GM23338 (cell line): ENCODE results near the gene CACNA1C. TPM values are rescaled to one million over a fixed set of nuclear protein-coding genes. Genes with fewer than 3 reads are reported as not detected.

Experiments used
- ATAC-seq: fragments of 200-7000 bp; cut with Tn5 transposase; 3 replicates; pipeline ENCODE4 v1.9.1; 2020
- DNase-seq: peaks from one replicate; pipeline ENCODE4 v3.0.0-alpha.2; 2015; ENCODE audit warnings: low spot score
- H2AFZ ChIP-seq: fragments of 200-600 bp; sonication (generic); 2 replicates; pipeline ENCODE4 v1.8.0; 2016; ENCODE audit warnings: antibody characterized with exemption, mild to moderate bottlenecking, moderate library complexity
- H3F3A ChIP-seq: fragments of 200-600 bp; sonication (generic); replicated peaks from 2 replicates; pipeline ENCODE4 v1.8.0; 2017; ENCODE audit warnings: antibody characterized with exemption, mixed run types, low read depth
- H3K27ac ChIP-seq: fragments of 200-600 bp; sonication (generic); 2 replicates; pipeline ENCODE4 v1.6.1; 2016; ENCODE audit warnings: low read depth
- H3K27me3 ChIP-seq: fragments of 200-600 bp; sonication (generic); 2 replicates; pipeline ENCODE4 v1.8.0; 2016; ENCODE audit warnings: mild to moderate bottlenecking, mixed run types, moderate library complexity; ENCODE audit not compliant: insufficient read depth
- H3K36me3 ChIP-seq: fragments of 200-600 bp; sonication (generic); 2 replicates; pipeline ENCODE4 v1.8.0; 2016; ENCODE audit warnings: mild to moderate bottlenecking; ENCODE audit not compliant: insufficient read depth
- H3K4me1 ChIP-seq: fragments of 200-600 bp; sonication (generic); 2 replicates; pipeline ENCODE4 v1.8.0; 2016; ENCODE audit warnings: mild to moderate bottlenecking, moderate library complexity; ENCODE audit not compliant: insufficient read depth
- H3K4me2 ChIP-seq: fragments of 200-600 bp; sonication (generic); 2 replicates; pipeline ENCODE4 v1.7.1; 2017; ENCODE audit warnings: mixed run types
- H3K4me3 ChIP-seq: fragments of 200-600 bp; sonication (generic); 2 replicates; pipeline ENCODE4 v1.6.1; 2016; ENCODE audit warnings: mixed run types
- H3K79me2 ChIP-seq: fragments of 200-600 bp; sonication (generic); replicated peaks from 2 replicates; pipeline ENCODE4 v1.8.0; 2017; ENCODE audit warnings: mild to moderate bottlenecking; ENCODE audit not compliant: insufficient read depth
- H3K9me2 ChIP-seq: fragments of 200-600 bp; sonication (generic); 2 replicates; pipeline ENCODE4 v1.8.0; 2017; ENCODE audit not compliant: insufficient read depth
- H4K20me1 ChIP-seq: fragments of 200-600 bp; sonication (generic); replicated peaks from 2 replicates; pipeline ENCODE4 v1.8.0; 2017; ENCODE audit warnings: mild to moderate bottlenecking; ENCODE audit not compliant: insufficient read depth
- H3K27ac Mint-ChIP-seq: 2 replicates; pipeline ENCODE4 v1.8.0; 2020; ENCODE audit warnings: inconsistent platforms, mild to moderate bottlenecking, moderate library complexity, mixed read lengths
- H3K27me3 Mint-ChIP-seq: 3 replicates; pipeline ENCODE4 v1.8.0; 2022; ENCODE audit warnings: low read depth, mild to moderate bottlenecking, moderate library complexity, mixed read lengths, inconsistent platforms; ENCODE audit not compliant: insufficient read depth, poor library complexity
- H3K36me3 Mint-ChIP-seq: 3 replicates; pipeline ENCODE4 v1.8.0; 2021; ENCODE audit warnings: low read depth, mild to moderate bottlenecking, inconsistent platforms, moderate library complexity, mixed read lengths
- H3K4me1 Mint-ChIP-seq: 3 replicates; pipeline ENCODE4 v1.8.0; 2020; ENCODE audit warnings: mild to moderate bottlenecking, inconsistent platforms, mixed read lengths
- H3K4me3 Mint-ChIP-seq: 3 replicates; pipeline ENCODE4 v1.8.0; 2021; ENCODE audit warnings: moderate library complexity, mild to moderate bottlenecking, inconsistent platforms, mixed read lengths
- H3K9me3 Mint-ChIP-seq: 3 replicates; pipeline ENCODE4 v1.8.0; 2020; ENCODE audit warnings: moderate library complexity, mild to moderate bottlenecking, inconsistent platforms, mixed read lengths
- CREB1 ChIP-seq: fragments of 250-450 bp; sonication (Bioruptor Pico); IDR thresholded peaks from 2 replicates; pipeline ENCODE4 v1.5.0; 2020; ENCODE audit warnings: low read depth, mild to moderate bottlenecking, moderate library complexity
- EZH2 ChIP-seq: fragments of 200-600 bp; sonication (generic); IDR thresholded peaks from one replicate; pipeline ENCODE4 v1.8.0; 2017; ENCODE audit warnings: antibody characterized with exemption, mild to moderate bottlenecking, low read depth; ENCODE audit not compliant: unreplicated experiment
- EZH2phosphoT487 ChIP-seq: fragments of 200-600 bp; sonication (generic); IDR thresholded peaks from one replicate; pipeline ENCODE4 v1.8.1; 2018; ENCODE audit warnings: antibody characterized with exemption; ENCODE audit not compliant: unreplicated experiment
- NANOG ChIP-seq: IDR thresholded peaks from 2 replicates; pipeline ENCODE4 v1.6.1; 2016; ENCODE audit warnings: antibody characterized with exemption, borderline replicate concordance
- POLR2AphosphoS5 ChIP-seq: IDR thresholded peaks from 2 replicates; pipeline ENCODE4 v1.6.1; 2016; ENCODE audit warnings: antibody characterized with exemption, low read depth
- STAT1 ChIP-seq: IDR thresholded peaks from one replicate; pipeline ENCODE4 v1.6.1; 2016; ENCODE audit warnings: antibody characterized with exemption; ENCODE audit not compliant: unreplicated experiment
- ZNF114 ChIP-seq: fragments of 250-450 bp; sonication (Bioruptor Pico); IDR thresholded peaks from 2 replicates; pipeline ENCODE4 v1.5.0; 2020; ENCODE audit warnings: mild to moderate bottlenecking, moderate library complexity
- polyA plus RNA-seq: library from polyadenylated mRNA; unstranded; fragments of >200 nt; fragmentation: Nextera tagmentation; extraction: Ambion mirVana; gene quantifications from 2 replicates; pipeline ENCODE4 v1.2.1, GENCODE V29; 2016
- total RNA-seq: library from RNA; depleted of rRNA; stranded (reverse); fragments of >200 nt; shearing (Covaris generic); gene quantifications from 2 replicates; pipeline ENCODE4 v1.2.3, GENCODE V29; 2014
- TF ChIP-seq, protein P1 (sequence below): fragments of 250-450 bp; sonication (Bioruptor Pico); IDR thresholded peaks from 2 replicates; pipeline ENCODE4 v1.5.0; 2020; ENCODE audit warnings: mild to moderate bottlenecking, moderate library complexity
- TF ChIP-seq, protein P2 (sequence below): IDR thresholded peaks from 2 replicates; pipeline ENCODE4 v1.6.1; 2016; ENCODE audit warnings: antibody characterized with exemption

Gene CACNA1C
- total and polyA plus RNA-seq, 2 experiments from 2014 or later, result 0.78 to 2.1 TPM

DNA sequence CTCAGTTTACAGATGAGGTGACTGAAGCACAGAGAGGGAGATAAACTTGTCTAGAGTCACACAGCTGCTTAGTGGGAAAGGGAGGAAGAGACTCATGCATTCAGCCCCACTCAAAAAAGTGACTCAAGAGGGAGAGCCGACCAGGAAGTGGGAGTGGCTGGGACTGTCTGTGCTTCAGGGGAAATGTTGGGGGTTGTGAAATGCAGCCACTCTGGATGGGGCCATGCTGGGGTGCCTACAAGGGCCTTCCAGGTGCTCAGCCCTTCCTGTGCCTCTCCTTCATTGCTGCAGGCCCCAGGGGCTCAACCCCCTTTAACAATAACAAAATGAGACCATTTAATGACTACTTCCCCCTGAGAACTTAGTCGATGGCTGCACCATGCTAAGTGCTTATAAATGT is 41.8 kb downstream of the CACNA1C start (continued):
- no peak for TF ChIP-seq ZNF114 (CRISPR knock-in tag)
- TF ChIP-seq, protein P1, sequence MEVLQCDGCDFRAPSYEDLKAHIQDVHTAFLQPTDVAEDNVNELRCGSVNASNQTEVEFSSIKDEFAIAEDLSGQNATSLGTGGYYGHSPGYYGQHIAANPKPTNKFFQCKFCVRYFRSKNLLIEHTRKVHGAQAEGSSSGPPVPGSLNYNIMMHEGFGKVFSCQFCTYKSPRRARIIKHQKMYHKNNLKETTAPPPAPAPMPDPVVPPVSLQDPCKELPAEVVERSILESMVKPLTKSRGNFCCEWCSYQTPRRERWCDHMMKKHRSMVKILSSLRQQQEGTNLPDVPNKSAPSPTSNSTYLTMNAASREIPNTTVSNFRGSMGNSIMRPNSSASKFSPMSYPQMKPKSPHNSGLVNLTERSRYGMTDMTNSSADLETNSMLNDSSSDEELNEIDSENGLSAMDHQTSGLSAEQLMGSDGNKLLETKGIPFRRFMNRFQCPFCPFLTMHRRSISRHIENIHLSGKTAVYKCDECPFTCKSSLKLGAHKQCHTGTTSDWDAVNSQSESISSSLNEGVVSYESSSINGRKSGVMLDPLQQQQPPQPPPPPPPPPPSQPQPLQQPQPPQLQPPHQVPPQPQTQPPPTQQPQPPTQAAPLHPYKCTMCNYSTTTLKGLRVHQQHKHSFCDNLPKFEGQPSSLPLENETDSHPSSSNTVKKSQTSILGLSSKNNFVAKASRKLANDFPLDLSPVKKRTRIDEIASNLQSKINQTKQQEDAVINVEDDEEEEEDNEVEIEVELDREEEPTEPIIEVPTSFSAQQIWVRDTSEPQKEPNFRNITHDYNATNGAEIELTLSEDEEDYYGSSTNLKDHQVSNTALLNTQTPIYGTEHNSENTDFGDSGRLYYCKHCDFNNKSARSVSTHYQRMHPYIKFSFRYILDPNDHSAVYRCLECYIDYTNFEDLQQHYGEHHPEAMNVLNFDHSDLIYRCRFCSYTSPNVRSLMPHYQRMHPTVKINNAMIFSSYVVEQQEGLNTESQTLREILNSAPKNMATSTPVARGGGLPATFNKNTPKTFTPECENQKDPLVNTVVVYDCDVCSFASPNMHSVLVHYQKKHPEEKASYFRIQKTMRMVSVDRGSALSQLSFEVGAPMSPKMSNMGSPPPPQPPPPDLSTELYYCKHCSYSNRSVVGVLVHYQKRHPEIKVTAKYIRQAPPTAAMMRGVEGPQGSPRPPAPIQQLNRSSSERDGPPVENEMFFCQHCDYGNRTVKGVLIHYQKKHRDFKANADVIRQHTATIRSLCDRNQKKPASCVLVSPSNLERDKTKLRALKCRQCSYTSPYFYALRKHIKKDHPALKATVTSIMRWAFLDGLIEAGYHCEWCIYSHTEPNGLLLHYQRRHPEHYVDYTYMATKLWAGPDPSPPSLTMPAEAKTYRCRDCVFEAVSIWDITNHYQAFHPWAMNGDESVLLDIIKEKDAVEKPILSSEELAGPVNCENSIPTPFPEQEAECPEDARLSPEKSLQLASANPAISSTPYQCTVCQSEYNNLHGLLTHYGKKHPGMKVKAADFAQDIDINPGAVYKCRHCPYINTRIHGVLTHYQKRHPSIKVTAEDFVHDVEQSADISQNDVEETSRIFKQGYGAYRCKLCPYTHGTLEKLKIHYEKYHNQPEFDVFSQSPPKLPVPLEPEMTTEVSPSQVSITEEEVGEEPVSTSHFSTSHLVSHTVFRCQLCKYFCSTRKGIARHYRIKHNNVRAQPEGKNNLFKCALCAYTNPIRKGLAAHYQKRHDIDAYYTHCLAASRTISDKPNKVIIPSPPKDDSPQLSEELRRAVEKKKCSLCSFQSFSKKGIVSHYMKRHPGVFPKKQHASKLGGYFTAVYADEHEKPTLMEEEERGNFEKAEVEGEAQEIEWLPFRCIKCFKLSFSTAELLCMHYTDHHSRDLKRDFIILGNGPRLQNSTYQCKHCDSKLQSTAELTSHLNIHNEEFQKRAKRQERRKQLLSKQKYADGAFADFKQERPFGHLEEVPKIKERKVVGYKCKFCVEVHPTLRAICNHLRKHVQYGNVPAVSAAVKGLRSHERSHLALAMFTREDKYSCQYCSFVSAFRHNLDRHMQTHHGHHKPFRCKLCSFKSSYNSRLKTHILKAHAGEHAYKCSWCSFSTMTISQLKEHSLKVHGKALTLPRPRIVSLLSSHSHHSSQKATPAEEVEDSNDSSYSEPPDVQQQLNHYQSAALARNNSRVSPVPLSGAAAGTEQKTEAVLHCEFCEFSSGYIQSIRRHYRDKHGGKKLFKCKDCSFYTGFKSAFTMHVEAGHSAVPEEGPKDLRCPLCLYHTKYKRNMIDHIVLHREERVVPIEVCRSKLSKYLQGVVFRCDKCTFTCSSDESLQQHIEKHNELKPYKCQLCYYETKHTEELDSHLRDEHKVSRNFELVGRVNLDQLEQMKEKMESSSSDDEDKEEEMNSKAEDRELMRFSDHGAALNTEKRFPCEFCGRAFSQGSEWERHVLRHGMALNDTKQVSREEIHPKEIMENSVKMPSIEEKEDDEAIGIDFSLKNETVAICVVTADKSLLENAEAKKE (CRISPR knock-in tag), result no peak
- no peak for TF ChIP-seq NANOG
- TF ChIP-seq POLR2AphosphoS5, result no peak
- TF ChIP-seq STAT1, result no peak

DNA sequence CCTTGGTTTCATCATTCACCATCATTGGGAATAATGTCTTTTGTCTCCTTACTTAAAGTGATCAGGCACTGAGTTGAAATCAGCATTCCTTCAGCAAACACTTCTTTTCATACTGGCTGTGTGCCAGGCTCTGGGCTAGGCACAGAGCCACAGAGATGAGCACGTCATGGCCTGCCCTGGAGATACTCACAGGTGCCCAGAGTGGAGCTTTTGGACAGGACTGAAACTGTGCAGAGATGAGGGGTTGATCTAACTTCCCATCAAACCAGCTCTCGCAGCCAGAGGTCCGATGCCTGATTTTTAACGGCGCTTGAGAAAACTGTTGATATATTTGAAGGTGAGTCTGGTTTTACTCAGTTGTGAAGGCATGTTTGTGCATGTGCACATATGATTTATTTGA is 43.1 kb downstream of the CACNA1C start:
- Mint-ChIP-seq H3K4me1 (peaks cover 17% of the 10 kb centered on the region), H3K36me3 (no peaks in the 10 kb centered on the region), H3K27ac (no peak overlapping the region), H3K4me3 (no peak overlapping the region), H3K9me3 (no peaks in the 10 kb centered on the region; the same call in 2 of the 3 replicates), H3K27me3 (peaks cover 2% of the 10 kb centered on the region)
- Histone ChIP-seq H3K9me2 (no peaks in the 10 kb centered on the region; the same call in 1 of the 2 replicates), H3K79me2 (no peaks in the 10 kb centered on the region), H3K27ac (no peak overlapping the region), H3K4me3 (no peak overlapping the region), H3K36me3 (no peaks in the 10 kb centered on the region), H3K4me1 (no peaks in the 10 kb centered on the region), H3K27me3 (no peaks in the 10 kb centered on the region), H3F3A (no peaks in the 10 kb centered on the region), H2AFZ (no peak overlapping the region), H3K4me2 (no peak overlapping the region), H4K20me1 (no peaks in the 10 kb centered on the region)
- ATAC-seq (no peak), DNase-seq (no peak)
- TF ChIP-seq, protein P1 (CRISPR knock-in tag), result no peak
- TF ChIP-seq POLR2AphosphoS5 (no peak), CREB1 (CRISPR knock-in tag) (no peak), NANOG (no peak), ZNF114 (CRISPR knock-in tag) (no peak), EZH2phosphoT487 (no peak), EZH2 (no peak)
- TF ChIP-seq, protein P2, sequence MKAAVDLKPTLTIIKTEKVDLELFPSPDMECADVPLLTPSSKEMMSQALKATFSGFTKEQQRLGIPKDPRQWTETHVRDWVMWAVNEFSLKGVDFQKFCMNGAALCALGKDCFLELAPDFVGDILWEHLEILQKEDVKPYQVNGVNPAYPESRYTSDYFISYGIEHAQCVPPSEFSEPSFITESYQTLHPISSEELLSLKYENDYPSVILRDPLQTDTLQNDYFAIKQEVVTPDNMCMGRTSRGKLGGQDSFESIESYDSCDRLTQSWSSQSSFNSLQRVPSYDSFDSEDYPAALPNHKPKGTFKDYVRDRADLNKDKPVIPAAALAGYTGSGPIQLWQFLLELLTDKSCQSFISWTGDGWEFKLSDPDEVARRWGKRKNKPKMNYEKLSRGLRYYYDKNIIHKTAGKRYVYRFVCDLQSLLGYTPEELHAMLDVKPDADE, result no peak
